Putamen (tissue), 1 donor: ENCODE data around the gene NDE1.

ENCODE experiments used
- DNase-seq: peaks from one replicate; pipeline ENCODE4 v3.0.0-alpha.2; 2016; ENCODE audit warnings: low spot score

The NDE1 gene

DNA sequence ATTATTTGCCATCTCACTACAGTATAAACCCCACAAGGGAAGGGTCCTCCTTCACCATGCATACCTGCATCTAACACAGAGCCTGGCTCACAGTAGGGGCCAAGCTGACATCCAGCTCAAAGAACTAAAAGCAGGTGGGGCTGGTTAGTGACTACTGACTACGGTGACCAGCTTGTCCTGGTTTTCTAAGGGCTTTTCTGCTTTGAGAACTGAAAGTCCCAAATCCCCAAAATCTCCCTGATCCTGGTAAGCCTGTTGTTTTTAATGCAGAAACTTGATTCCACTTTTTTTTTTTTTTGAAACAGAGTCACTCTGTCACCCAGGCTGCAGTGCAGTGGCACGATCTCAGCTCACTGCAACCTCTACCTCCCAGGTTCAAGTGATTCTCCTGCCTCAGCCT is 89.4 kb downstream of the NDE1 start:
- no peak for DNase-seq

DNA sequence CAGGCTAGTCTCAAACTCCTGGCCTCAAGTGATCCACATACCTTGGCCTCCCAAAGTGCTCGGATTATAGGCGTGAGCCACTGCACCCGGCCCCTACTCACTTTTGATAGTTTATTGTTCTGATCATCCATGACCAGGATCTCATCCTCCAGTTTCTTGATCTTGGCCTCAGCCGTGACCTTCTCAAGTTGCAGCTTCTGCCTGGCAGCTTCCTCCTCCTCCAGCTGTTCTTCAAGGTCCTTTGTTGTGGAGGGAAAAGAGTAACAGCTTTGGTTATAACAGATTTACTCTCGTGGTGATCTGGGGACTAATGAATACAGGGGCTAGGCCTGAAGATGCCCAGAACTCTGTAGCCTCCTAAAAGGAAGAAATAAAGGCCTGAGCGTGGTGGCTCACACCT is 89.9 kb downstream of the NDE1 start:
- no peak for DNase-seq

DNA sequence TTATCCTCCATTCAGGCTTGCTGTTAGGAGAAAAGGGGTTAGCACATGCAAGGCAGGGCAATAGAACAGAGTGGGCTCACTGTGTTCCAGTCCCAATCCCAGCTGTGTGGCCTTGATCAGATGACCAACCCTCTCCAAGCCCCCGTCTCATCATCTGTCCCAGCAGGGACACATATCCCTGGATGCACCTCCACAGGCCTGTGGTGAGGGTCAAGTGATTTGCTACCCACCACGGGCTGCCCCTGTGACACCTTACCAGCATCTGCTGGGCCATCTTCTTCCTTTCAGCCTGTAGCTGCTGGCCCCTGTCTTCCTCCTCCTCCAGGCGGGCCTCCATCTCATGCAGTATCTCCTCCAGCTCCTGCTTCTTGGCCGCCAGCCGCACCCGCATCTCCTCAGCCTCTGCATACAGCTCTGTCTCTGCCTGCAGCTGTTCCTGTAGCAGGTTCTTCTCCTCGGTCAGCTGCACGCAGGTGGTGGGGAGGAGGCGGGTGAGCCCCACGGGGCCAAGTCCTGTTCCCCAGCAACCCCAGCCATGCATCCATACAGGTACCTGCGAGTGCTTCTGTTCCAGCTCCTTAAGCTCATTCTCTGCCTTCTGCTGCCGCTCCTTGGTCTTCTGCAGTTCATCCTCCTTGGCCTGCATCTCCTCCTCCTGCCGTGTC is 91.3 kb downstream of the NDE1 start:
- no peak for DNase-seq

DNA sequence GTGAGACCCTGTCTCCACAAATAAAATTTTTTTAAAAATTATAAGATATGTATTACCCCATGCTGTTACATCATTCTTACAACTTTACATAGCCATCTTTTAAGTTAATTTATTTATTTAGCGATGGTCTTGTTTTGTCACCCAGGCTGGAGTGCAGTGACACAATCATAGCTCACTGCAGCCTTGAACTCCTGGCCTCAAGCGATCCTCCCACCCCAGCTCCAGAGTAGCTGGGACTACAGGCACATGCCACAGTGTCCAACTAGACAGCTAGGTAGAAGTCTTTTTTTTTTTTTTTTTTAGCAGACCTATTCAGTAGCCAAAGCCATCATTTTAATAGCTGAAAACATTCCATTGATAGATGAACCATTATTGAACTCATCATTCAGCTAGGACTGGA is 92.7 kb downstream of the NDE1 start:
- no peak for DNase-seq

DNA sequence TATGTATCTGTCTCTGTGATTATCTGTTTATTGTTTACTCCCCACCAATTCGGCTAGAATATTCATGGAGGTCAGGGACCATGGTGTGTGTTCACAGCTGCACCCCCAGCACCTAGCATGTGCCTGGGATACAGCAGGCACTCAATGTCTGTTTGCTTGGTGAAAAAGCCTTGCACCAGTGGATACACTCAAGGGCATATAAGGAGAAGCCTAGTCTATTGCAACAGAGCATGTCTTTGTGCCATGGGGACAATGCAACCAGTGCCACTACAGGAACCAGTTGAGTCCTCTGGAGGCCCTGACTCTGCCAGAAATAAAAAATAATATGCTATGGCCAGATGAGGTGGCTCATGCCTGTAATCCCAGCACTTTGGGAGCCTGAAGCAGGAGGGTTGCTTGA is 93.6 kb downstream of the NDE1 start:
- DNase-seq = no peak

DNA sequence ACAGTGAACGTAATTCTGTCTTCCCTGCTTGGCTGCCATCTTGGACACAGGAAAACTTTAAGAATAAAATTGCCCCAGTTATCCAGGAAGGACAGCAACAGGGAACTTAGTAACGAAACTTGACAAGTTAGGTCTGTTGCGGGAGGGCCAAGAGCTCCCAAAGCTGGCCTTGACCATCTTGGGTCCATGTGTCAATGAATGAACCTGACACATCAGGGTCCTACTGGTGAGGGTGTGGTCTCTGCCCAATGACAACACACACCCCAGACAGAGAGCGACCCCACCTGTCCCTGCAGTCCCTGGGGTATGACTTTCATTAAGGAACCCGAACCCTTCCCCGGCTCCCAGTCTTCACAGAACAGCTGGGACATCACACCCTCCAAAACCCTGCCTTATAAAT is 96.3 kb downstream of the NDE1 start:
- DNase-seq = no peak

DNA sequence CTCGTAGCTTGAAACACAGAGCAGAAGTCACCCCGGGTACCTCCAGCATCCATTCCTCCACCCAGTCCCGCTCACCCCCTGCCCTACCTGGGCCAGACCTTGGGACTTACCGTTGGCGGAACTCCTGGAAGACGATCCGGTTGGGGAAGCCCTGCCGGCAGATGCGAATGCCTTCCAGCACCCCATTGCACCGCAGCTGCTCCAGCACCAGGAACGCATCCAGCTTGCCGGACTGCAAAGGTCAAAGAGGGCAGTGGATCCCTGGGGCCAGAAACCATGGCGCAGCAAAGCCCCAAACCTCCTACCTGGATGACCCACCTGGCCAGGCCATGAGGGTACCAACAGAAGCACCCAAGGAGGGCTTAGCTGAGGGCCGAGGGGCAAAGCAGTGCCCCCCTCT is 97.9 kb downstream of the NDE1 start:
- DNase-seq = no peak

DNA sequence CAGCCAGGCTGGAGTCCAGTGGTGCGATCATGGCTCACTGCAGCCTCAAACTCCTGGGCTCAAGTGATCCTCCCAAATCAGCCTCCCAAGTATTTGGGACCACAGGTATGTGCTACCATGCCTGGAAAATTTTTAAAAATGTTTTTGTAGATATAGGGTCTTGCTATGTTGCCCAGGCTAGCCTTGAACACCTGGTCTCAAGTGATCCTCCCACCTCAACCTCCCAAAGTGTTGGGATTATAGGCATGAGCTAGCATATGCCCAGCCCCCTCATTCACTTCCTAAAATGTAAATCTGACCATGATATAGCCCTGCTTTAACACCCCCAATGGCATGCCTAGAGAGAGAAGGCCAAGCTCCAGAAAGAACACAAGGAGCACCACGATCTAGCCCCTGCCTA is 98.6 kb downstream of the NDE1 start:
- no peak for DNase-seq

DNA sequence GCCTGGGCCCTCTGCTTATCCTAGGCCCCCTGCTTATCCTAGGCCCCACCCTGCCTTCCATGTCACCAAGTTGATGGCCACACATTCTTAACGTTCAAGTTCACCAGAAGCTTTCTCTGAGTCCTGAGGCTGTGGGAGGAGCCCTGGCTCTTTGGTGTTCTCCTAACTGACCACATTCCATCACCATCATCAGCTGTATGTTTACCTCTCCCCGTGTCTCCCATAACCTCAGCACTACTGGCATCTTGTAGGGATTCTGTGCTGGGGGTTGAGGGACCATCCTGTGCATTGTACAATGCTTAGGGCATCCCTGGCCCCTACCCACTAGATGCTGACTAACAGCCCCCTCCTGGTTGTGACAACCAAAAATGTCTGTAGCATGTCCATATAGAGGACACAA is 99.3 kb downstream of the NDE1 start:
- DNase-seq = no peak

DNA sequence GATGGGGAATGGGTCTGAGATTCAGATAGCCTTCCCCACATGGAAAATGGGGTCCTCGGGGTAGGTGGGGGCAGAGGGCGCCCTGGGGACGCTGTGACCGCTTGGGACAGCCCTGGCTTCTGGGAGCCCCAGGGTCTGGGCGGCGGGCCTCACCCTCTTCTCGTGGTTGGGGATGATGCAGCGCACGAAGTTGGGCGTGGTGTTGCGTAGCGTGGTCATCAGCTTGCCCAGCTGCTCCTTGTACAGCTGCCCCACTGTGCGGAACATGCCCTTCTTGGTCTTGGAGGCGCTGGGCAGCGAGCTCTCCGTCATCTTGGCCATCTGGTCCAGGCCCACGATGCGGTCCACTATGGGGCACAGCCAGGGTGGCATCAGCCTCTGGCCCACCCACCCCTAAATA is 99.9 kb downstream of the NDE1 start:
- DNase-seq = no peak

DNA sequence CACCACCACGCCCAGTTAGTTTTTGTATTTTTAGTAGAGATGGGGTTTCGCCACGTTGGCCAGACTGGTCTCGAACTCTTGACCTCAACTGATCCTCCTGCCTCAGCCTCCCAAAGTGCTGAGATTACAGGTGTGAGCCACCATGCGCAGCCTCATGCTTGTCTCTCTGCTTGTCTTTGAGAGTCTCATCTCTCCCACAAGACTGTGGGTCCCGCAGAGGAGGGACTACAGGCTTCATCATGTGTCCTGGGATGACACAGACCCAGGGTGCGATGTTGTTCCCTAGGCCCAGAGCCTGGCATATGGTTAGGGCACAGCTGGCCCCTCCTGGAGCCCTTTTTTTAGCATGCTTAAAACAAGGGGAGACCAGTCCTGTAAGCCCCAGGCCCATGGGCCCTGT is 101.9 kb downstream of the NDE1 start:
- no peak for DNase-seq

DNA sequence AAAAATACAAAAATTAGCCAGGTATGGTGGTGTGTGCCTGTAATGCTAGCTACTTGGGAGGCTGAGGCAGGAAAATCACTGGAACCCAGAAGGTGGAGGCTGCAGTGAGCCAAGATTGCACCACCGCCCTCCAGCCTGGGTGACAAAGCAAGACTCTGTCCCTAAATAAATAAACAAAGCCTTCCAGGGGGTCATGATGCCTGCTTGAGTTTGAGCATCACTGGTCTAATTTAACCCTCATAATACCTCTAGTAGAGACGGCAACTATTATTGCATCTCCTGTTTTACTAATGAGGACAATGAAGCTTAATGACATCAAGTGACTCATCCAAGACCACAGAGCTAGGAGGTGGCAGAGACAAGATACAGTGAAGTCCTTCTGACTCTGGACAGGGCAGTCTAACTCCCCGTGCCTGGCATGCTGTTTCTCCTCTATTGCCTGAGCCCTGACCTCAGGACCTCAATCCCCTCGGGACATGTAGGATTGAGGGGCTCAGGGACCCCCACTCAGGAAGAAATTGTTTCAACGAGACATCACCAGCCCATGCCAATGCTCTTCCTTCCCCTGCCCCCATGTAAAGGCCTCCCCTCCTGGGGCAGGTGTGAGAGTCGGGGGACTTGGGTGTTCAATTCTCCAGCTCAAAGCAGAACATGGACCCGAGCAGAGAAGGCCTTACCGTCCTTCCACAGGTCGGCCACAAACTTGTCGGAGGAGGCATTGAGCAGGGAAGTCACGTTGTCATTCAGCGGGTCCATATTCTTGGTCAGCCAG is 102.9 kb downstream of the NDE1 start:
- DNase-seq = no peak

DNA sequence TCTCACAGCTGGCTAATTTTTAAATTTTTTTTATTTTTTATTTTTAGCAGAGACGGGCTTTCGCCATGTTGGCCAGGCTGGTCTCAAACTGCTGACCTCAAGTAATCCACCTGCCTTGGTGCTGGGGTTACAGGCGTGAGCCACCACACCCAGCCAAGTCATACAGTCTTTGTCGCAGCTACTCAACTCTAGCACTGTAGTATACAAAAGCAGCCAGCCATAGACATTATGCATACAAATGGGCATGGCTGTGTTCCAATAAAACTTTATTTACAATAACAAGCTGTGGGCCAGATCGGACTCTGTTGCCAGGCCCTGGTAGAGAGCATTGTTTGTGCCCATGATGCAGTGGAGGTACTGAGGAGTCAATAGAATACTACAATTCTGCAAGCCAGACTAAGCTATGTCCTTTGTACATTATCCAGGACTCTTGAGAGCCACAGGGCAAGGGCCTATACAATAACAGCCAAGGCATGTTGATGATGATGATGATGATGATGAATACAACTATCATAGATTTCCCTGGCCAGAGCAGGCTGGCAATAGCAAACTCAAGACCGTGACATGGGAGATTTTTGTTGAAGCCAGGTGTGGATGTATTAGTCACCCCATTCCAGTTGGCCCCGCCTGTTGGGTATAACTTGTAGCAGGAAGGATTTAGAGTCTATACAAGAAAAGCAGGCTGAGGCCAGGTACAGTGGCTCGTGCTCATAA is 104.9 kb downstream of the NDE1 start:
- no peak for DNase-seq

DNA sequence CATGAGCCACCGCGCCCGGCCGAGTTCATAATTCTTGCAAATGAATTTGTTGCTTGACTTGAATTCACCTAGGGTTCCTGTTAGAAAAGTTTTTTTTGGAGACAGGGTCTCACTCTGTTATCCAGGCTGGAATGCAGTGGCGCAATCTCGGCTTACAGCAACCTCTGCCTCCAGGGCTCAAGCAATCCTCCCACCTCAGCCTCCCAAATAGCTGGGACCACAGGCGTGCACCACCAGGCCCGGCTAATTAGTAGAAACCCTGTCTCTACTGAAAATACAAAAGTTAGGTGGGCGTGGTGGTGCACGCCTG is 107.0 kb downstream of the NDE1 start:
- DNase-seq = no peak

DNA sequence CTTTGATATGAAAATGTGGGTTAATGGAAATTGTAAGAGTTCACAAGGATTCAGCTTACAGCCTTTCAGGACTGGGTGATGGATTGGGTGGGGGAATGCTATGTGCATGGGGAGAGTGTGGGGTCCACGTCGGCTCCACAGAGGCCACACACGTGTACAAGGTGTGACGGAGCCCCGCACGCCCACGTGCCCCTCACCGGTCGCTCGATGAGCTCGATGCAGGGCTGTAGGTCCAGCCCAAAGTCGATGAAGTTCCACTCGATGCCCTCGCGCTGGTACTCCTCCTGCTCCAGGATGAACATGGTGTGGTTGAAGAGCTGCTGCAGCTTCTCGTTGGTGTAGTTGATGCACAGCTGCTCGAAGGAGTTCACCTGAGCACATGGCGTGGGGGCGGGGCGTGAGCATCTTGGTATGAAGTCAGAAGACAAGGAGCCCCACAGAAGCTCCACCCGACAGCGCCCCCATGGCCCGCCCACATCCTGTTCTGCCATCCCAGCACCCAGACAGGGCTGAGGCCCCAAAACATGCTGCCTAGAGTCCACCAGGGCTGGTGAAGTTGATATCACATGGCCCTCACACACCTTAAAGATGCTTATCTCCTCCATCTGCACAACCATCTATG is 107.7 kb downstream of the NDE1 start:
- no peak for DNase-seq

DNA sequence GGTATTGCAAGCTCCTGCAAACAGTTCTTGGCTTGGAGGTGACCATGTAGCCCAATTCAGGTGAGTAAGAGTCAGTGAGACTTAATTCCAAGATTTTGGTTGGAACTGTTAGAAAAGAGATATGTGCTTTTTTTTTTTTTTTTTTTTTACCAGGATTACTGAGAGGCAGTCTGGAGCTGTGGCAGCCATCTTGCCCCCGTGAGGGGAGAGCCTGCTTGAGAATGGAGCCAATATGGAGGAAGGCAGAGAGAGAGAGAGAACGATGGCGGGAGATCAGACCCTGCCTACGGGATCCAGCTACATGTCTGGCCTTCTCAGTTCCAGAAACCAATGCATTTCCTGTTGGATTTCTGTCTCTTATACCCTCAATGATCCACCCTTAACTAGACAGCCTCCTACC is 109.0 kb downstream of the NDE1 start:
- no peak for DNase-seq

DNA sequence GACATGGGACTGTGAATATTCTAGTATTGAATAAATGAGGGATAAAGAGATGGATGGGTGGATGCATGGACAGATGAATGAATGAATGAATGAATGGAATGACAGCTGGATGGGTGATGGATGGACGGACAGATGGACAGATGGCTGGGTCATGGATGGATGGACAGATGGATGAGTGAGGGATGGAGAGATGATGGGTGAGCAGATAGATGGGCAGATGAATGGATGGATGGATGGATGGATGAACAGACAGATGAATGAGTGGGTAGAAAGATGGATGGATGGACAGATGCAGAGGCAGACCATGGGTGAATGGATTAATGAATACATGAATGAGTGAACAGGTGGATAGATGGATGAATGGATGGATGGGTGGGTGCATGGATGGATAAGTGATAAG is 110.1 kb downstream of the NDE1 start:
- no peak for DNase-seq

DNA sequence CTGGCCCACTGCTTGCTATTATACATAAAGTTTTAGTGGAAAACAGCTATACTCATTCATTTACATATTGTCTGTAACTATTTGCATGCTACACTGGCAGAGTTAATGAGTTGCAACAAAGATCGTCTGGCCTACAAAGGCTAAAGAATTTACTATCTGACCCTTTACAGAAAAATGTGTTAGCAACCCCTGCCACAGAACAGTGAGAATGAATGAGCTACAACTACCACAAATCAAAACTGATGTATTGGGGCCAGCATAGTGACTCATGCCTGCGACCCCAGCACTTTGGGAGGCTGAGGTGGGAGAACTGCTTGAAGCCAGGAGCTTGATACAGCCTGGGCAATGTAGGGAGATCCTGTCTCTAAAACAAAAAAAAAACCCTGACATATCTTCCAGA is 114.1 kb downstream of the NDE1 start:
- no peak for DNase-seq

DNA sequence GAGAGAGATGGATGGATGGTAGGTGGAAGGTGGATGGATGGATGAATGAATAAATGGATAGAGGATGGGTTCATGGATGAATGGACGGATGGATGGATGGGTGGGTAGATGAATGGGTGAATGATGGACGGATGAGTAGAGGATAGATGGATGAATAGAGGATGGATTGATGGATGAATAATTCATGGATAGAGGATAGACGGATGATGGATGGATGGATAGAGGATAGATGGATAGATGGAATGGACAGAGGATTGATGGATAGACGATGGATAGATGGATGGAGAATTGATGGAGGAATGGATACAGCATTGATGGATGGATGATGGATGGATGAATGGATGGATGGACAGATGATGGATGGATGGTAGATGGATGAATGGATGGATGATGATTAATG is 115.1 kb downstream of the NDE1 start:
- DNase-seq = no peak

DNA sequence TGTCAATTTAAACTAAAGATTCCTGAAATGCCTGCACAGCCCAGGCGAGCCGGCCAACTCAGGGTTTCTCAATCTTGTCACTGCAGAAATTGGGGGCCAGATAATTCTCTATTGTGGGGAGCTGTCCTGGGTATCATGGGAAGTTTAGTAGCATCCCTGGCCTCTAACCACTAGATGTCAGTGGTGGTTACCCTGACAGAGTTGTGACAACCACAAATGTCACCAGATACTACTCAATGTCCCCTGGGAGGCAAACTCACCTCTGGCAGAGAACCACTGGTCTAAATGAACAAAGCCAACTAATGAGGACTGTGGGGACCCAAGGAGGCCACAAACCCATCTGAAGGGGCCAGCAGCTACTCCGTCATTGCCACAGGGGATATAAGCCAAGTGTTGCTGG is 115.8 kb downstream of the NDE1 start:
- DNase-seq = peak; percentile 12

DNA sequence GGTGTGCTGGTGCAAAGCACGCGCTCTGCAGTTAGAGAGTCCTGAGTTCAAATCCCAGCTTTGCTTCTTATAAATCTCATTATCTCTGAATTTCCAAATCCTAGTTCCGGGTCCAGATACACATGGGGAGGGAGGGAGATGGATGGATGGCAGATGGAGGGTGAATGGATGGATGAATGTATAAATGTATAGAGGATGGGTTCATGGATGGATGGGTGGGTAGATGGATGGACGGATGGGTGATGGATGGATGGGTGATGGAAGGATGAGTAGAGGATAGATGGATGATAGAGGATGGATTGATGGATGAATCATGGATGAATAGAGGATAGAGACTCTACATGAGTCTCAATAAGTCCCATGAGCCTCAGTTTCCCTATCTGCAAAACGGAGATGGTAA is 116.9 kb downstream of the NDE1 start:
- DNase-seq = no peak

DNA sequence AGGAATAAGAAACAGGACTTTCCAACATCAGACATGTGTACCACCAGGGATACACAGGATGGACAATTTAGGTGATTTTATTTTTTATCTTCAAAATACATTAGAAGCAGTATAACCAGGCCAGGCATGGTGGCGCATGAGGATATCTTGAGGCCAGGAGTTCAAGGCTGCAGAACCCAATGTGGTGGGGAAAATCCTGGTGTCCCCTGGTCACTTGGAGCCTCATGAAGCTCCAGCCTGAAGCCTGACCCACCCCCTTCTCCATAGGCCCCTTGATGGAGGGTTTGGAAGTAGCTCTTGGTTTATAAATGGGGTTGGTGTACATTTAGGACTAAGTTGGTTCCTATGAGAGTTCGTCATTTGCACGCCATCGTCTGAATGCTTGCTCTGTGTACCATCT is 118.2 kb downstream of the NDE1 start:
- no peak for DNase-seq

DNA sequence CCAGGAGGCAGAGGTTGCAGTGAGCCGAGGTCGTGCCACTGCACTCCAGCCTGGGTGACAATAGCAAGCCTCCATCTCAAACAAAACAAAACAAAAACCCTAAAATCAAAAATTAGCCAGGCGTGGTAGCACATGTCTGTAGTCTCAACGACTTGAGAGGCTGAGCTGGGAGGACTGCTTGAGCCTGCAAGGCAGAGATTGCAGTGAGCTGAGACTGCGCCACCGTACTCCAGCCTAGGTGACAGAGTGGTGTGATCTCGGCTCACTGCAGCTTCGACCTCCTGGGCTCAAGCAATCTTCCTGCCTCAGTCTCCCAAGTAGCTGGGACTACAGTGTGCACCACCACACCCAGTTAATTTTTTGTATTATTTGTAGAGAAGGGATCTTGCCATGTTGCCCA is 119.2 kb downstream of the NDE1 start:
- DNase-seq = no peak
